ENCODE measurements around the gene TNNI3K. TPM values are rescaled to one million over a fixed set of nuclear protein-coding genes. Genes with fewer than 3 reads are reported as not detected.

Gene TNNI3K
- total RNA-seq, 6 donors from 2014 or later, result 0.72 to 2.8 (median 2.1) TPM; not detected in 1

GRCh38 chr1:74436078-74436477, 200.9 kb downstream of the TNNI3K start:
- no peaks in the 10 kb centered on the region for H3K4me1 ChIP-seq
- H3K27me3 ChIP-seq, result no peaks in the 10 kb centered on the region
- TF ChIP-seq POLR2A (IDR thresholded peaks at IDR 0.05), result no peak
- no peak for TF ChIP-seq EP300 (IDR thresholded peaks at IDR 0.05)
- no peak for TF ChIP-seq POLR2AphosphoS5 (IDR thresholded peaks at IDR 0.05)
- no peak for TF ChIP-seq CTCF (IDR thresholded peaks at IDR 0.05)
- H3K27ac ChIP-seq, result no peak overlapping the region
- ATAC-seq (ENCODE audit: low FRiP score in 2 of 2) (no peak), DNase-seq (no peak)
- H3K4me3 ChIP-seq, result no peak overlapping the region
- WGBS, 2 donors, result 58 to 68% methylated on average over 1 of the region's 1 CpG
- no peaks in the 10 kb centered on the region for H3K36me3 ChIP-seq
- no peaks in the 10 kb centered on the region for H3K9me3 ChIP-seq

DNA sequence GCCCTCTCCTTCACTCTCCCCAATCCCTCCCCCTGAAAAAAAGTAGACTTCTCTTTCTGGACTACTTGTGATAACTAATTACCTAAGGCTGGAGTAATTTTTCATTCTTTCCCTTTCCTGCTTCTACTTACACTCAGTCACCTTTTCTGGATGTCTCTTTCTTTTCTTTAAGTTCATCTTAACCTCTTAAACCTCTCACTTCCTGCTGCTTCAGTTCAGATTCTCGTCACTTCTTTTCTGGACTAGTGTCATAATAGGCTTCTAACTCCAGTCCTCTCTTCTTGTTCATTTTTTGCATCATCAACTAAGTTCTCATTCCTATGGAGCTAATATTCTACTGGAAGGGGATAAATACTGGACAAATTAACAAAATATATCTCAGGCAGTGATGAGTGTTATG, 201.8 kb downstream of the TNNI3K start:
- H3K27me3 ChIP-seq, result no peaks in the 10 kb centered on the region
- no peak overlapping the region for H3K4me3 ChIP-seq
- H3K4me1 ChIP-seq, result no peaks in the 10 kb centered on the region
- WGBS, 2 donors, result 65 to 67% methylated on average over 1 of the region's 1 CpG
- no peak for ATAC-seq (ENCODE audit: low FRiP score in 2 of 2)
- H3K36me3 ChIP-seq, result no peaks in the 10 kb centered on the region
- no peak for TF ChIP-seq EP300 (IDR thresholded peaks at IDR 0.05)
- TF ChIP-seq POLR2AphosphoS5 (IDR thresholded peaks at IDR 0.05), result no peak
- no peak for TF ChIP-seq POLR2A (IDR thresholded peaks at IDR 0.05)
- no peak for TF ChIP-seq CTCF (IDR thresholded peaks at IDR 0.05)
- H3K9me3 ChIP-seq, result no peaks in the 10 kb centered on the region
- no peak overlapping the region for H3K27ac ChIP-seq
- no peak for DNase-seq

DNA sequence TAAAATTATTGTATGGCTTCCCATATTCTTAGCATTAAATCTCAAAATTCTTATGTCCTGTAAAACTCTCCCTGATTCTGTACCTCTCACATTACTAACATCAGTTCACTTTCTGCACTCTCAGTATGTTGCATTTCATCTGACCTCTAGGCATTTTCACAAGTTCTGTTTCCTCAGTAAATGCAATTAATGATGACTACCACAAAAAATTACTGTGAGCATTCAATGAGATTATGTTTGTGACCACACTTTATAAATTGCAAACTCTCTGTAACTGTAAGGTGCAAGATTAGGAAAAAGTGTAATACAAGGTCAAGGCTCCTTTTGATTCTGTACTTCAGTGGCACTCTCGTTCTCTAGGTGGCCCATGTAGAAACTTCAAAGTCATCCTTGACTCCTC, 216.8 kb downstream of the TNNI3K start:
- WGBS, 2 donors, result 40 to 52% methylated on average over 1 of the region's 1 CpG
- no peak for TF ChIP-seq EP300 (IDR thresholded peaks at IDR 0.05)
- no peak for TF ChIP-seq CTCF (IDR thresholded peaks at IDR 0.05)
- no peak for TF ChIP-seq POLR2AphosphoS5 (IDR thresholded peaks at IDR 0.05)
- TF ChIP-seq POLR2A (IDR thresholded peaks at IDR 0.05), result no peak
- H3K36me3 ChIP-seq, result no peaks in the 10 kb centered on the region

GRCh38 chr1:74453277-74453676, 218.1 kb downstream of the TNNI3K start:
- ATAC-seq (ENCODE audit: low FRiP score in 2 of 2), result no peak
- WGBS, 2 donors, result 72 to 92% methylated on average over 2 of the region's 2 CpGs
- H3K4me1 ChIP-seq, result no peaks in the 10 kb centered on the region
- no peaks in the 10 kb centered on the region for H3K27me3 ChIP-seq
- H3K27ac ChIP-seq, result no peak overlapping the region
- no peaks in the 10 kb centered on the region for H3K36me3 ChIP-seq
- no peaks in the 10 kb centered on the region for H3K9me3 ChIP-seq
- DNase-seq, result no peak
- no peak overlapping the region for H3K4me3 ChIP-seq
- TF ChIP-seq POLR2AphosphoS5 (IDR thresholded peaks at IDR 0.05) (no peak), CTCF (IDR thresholded peaks at IDR 0.05) (no peak), EP300 (IDR thresholded peaks at IDR 0.05) (no peak)

More for the DNA sequence above, 216.8 kb downstream of the TNNI3K start:
- Histone ChIP-seq H3K9me3 (no peaks in the 10 kb centered on the region), H3K4me3 (no peak overlapping the region), H3K4me1 (no peaks in the 10 kb centered on the region), H3K27ac (no peak overlapping the region), H3K27me3 (no peaks in the 10 kb centered on the region)
- DNase-seq (no peak), ATAC-seq (ENCODE audit: low FRiP score in 2 of 2) (no peak)

- no peaks in the 10 kb centered on the region for H3K4me1 ChIP-seq
- no peak overlapping the region for H3K4me3 ChIP-seq
- DNase-seq, result no peak
- no peak overlapping the region for H3K27ac ChIP-seq
- no peak for ATAC-seq (ENCODE audit: low FRiP score in 2 of 2)
- no peaks in the 10 kb centered on the region for H3K36me3 ChIP-seq
- H3K9me3 ChIP-seq, result no peaks in the 10 kb centered on the region
- TF ChIP-seq POLR2AphosphoS5 (IDR thresholded peaks at IDR 0.05) (no peak), EP300 (IDR thresholded peaks at IDR 0.05) (no peak), CTCF (IDR thresholded peaks at IDR 0.05) (no peak), POLR2A (IDR thresholded peaks at IDR 0.05) (no peak)
- H3K27me3 ChIP-seq, result no peaks in the 10 kb centered on the region
Measured at GRCh38 chr1:74455390-74455789, 220.2 kb downstream of the TNNI3K start.
